SKM-1 treated with dmso at 0.1 percent for 144 hours (cell line): Measurements from ENCODE around the gene ILKAP.

Experiments used
- DNase-seq: peaks from one replicate; lab custom pipeline; 2025; ENCODE audit not compliant: unreplicated experiment; lab: John Stamatoyannopoulos, UW

The ILKAP gene

GRCh38 chr2:238152771-238153688, 50.5 kb downstream of the ILKAP start:
- DNase-seq, result no peak

GRCh38 chr2:238151628-238152235, 51.8 kb downstream of the ILKAP start:
- no peak for DNase-seq

- no peak for DNase-seq
Measured at GRCh38 chr2:238151205-238151604, 52.3 kb downstream of the ILKAP start.

GRCh38 chr2:238150686-238151085, 52.8 kb downstream of the ILKAP start:
- DNase-seq, result no peak

GRCh38 chr2:238149841-238150572, 53.5 kb downstream of the ILKAP start:
- no peak for DNase-seq

GRCh38 chr2:238148981-238149380, 54.5 kb downstream of the ILKAP start:
- DNase-seq, result no peak

- DNase-seq, result no peak
Measured at GRCh38 chr2:238146884-238147544, 56.5 kb downstream of the ILKAP start.

GRCh38 chr2:238145851-238146250, 57.6 kb downstream of the ILKAP start:
- DNase-seq, result no peak

GRCh38 chr2:238145046-238145445, 58.4 kb downstream of the ILKAP start:
- no peak for DNase-seq

GRCh38 chr2:238144262-238144661, 59.2 kb downstream of the ILKAP start:
- no peak for DNase-seq

- DNase-seq, result no peak
Measured at GRCh38 chr2:238143239-238143951, 60.1 kb downstream of the ILKAP start.

GRCh38 chr2:238142382-238143205, 60.9 kb downstream of the ILKAP start:
- no peak for DNase-seq

- DNase-seq, result no peak
Measured at GRCh38 chr2:238141541-238142318, 61.8 kb downstream of the ILKAP start.

GRCh38 chr2:238140721-238141540, 62.6 kb downstream of the ILKAP start:
- DNase-seq, result no peak

GRCh38 chr2:238140040-238140439, 63.5 kb downstream of the ILKAP start:
- no peak for DNase-seq

- no peak for DNase-seq
Measured at GRCh38 chr2:238139196-238140039, 64.1 kb downstream of the ILKAP start.
